ENCODE measurements around the gene PRKG2.

The PRKG2 gene

DNA sequence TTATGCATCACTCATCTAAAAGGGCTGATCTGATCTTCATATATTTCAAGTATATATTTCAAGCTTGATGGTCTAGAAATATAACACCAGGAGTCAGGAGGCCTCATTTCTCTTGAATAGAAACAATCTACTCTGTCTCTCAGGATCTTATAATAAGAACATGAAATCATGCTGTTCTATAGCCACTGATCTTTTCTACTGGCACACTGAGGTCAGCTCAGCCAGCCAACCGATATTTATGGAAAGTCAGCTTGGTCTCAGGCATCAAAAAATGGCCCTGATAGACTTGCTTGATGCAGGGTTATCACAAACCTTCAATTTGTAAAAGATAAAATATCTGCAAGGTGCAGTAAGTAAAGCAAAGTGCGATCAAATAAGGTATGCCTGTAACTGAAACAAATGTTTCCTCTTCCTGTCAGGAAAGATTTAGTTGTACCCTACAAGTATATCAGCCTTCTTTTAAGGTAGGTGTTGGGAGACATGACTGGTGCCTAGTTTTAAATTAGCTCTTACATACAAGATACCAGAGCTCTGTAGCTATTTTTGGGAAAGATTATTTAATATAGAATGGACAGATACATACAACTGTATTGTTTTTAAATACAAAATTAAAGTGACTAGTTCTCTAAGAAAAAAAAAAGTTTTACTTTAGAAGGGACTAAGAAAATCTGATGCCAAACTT lies 121.2 kb downstream of the PRKG2 start:
- Mint-ChIP-seq H3K36me3 (ENCODE audit: low read depth) (peaks cover 9% of the 10 kb centered on the region), H3K27me3 (ENCODE audit: low read depth) (no peaks in the 10 kb centered on the region)
- TF ChIP-seq, protein P1, sequence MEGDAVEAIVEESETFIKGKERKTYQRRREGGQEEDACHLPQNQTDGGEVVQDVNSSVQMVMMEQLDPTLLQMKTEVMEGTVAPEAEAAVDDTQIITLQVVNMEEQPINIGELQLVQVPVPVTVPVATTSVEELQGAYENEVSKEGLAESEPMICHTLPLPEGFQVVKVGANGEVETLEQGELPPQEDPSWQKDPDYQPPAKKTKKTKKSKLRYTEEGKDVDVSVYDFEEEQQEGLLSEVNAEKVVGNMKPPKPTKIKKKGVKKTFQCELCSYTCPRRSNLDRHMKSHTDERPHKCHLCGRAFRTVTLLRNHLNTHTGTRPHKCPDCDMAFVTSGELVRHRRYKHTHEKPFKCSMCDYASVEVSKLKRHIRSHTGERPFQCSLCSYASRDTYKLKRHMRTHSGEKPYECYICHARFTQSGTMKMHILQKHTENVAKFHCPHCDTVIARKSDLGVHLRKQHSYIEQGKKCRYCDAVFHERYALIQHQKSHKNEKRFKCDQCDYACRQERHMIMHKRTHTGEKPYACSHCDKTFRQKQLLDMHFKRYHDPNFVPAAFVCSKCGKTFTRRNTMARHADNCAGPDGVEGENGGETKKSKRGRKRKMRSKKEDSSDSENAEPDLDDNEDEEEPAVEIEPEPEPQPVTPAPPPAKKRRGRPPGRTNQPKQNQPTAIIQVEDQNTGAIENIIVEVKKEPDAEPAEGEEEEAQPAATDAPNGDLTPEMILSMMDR (IDR thresholded peaks at IDR 0.05; ENCODE audit: unreplicated experiment in 3 of 3), result no peak

DNA sequence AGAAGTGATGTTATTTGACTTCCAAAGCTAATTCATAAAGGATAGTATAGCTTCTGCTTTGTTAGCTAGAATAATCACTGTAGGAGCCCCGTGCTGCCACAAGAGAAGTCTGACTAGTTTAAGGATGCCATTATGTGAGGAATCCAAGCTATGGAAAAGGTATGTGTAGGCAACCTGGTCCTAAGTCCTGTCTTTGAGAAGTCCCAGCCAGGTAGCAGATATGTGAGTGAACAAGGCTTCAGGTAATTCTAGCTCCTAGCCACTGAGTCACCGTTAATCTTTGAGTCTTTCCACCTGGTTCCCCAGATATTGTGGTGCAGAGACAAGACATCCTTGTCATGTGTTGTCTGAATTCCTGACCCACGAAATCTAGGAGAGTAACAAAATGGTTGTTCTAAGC lies 129.0 kb downstream of the PRKG2 start:
- H3K36me3 Mint-ChIP-seq (ENCODE audit: low read depth), result peaks cover 3% of the 10 kb centered on the region
- H3K4me3 Mint-ChIP-seq, result no peak overlapping the region
- peaks cover 12% of the 10 kb centered on the region for H3K9me3 Mint-ChIP-seq
- H3K27me3 Mint-ChIP-seq (ENCODE audit: low read depth), result no peaks in the 10 kb centered on the region
- TF ChIP-seq, protein P1 (IDR thresholded peaks at IDR 0.05; ENCODE audit: unreplicated experiment in 3 of 3), result no peak
- H3K27ac Mint-ChIP-seq, result no peak overlapping the region
- H3K4me1 Mint-ChIP-seq, result peaks cover 10% of the 10 kb centered on the region

More for the DNA sequence above, 121.2 kb downstream of the PRKG2 start:
- Mint-ChIP-seq H3K9me3 (peaks cover 8% of the 10 kb centered on the region), H3K4me3 (no peak overlapping the region), H3K4me1 (no peaks in the 10 kb centered on the region), H3K27ac (no peak overlapping the region)

- Mint-ChIP-seq H3K9me3 (peaks cover 17% of the 10 kb centered on the region), H3K4me1 (peaks cover 10% of the 10 kb centered on the region), H3K36me3 (ENCODE audit: low read depth) (peaks cover 8% of the 10 kb centered on the region), H3K4me3 (no peak overlapping the region), H3K27me3 (ENCODE audit: low read depth) (no peaks in the 10 kb centered on the region), H3K27ac (no peak overlapping the region)
- TF ChIP-seq, protein P1 (IDR thresholded peaks at IDR 0.05; ENCODE audit: unreplicated experiment in 3 of 3), result no peak
Measured at GRCh38 chr4:81085291-81085690, 129.7 kb downstream of the PRKG2 start.

DNA sequence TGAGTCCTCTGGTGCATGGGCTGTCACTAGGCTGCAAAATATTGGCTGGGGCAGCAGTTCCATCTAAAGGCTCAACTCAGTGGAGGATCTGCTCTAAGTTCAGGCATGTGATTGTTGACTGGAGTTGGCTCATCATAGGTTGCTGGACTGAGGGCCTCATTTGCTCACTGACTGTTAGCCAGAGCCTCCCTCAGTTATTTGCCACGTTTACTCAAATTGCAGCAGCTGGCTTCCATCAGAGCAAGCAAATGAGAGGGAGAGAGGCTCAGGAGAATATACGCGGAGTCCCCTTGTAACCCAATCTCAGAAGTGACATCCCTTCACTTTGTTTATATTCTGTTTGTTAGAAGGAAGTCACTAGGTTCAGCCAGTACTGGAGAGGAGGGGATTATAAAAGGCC lies 130.4 kb downstream of the PRKG2 start:
- Mint-ChIP-seq H3K4me3 (no peak overlapping the region), H3K36me3 (ENCODE audit: low read depth) (peaks cover 14% of the 10 kb centered on the region), H3K9me3 (peaks cover 23% of the 10 kb centered on the region), H3K27ac (peak overlapping the region; percentile 3 to 57 (median 20)), H3K4me1 (peaks cover 10% of the 10 kb centered on the region), H3K27me3 (ENCODE audit: low read depth) (no peaks in the 10 kb centered on the region)
- TF ChIP-seq, protein P1 (IDR thresholded peaks at IDR 0.05; ENCODE audit: unreplicated experiment in 3 of 3), result no peak

DNA sequence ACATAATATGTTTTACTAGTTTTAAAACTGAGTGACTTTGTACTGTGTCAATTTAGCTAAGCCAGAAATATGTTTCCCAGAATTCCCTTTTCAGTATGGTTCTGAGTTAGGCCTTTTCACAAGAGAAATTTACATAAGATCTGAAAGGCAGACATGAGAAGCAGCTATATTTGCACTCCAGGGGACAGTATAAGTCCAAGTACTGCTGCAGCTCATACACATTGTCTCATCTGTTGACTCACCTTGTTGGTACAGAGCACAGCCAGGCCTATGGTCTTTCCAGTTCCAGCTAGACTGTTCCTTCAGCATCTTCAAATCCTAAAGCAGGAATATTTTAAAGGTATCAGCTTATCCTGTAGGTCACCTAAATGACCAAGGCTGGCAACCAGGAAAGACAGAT lies 131.0 kb downstream of the PRKG2 start:
- Mint-ChIP-seq H3K27me3 (ENCODE audit: low read depth) (no peaks in the 10 kb centered on the region), H3K4me1 (peaks cover 10% of the 10 kb centered on the region), H3K36me3 (ENCODE audit: low read depth) (peaks cover 14% of the 10 kb centered on the region), H3K27ac (no peak overlapping the region), H3K4me3 (no peak overlapping the region), H3K9me3 (peaks cover 23% of the 10 kb centered on the region)
- TF ChIP-seq, protein P1 (IDR thresholded peaks at IDR 0.05; ENCODE audit: unreplicated experiment in 3 of 3), result no peak

- Mint-ChIP-seq H3K27me3 (ENCODE audit: low read depth) (no peaks in the 10 kb centered on the region), H3K4me3 (no peak overlapping the region), H3K27ac (no peak overlapping the region), H3K36me3 (ENCODE audit: low read depth) (peaks cover 14% of the 10 kb centered on the region), H3K4me1 (peaks cover 22% of the 10 kb centered on the region), H3K9me3 (peaks cover 23% of the 10 kb centered on the region)
- TF ChIP-seq, protein P1 (IDR thresholded peaks at IDR 0.05; ENCODE audit: unreplicated experiment in 3 of 3), result no peak
Measured at GRCh38 chr4:81081156-81081555, 133.9 kb downstream of the PRKG2 start.
